ENCODE results near the gene SPECC1. TPM values are rescaled to one million over a fixed set of nuclear protein-coding genes. Genes with fewer than 3 reads are reported as not detected.

SPECC1 gene
- 47.3 and 64.3 TPM in 2 replicates for total RNA-seq

GRCh38 chr17:20009302-20010098, at the start of gene SPECC1:
TSS of gene SPECC1 (plus strand) at chr17:20009359. CDS start at chr17:20096652, 87,293 bp downstream.

GRCh38 chr17:19977293-19978208, 31.6 kb upstream of the SPECC1 start, which contains the start of gene AKAP10:
TSS of gene AKAP10 (minus strand) at chr17:19977828. CDS start at chr17:19977679, 149 bp downstream.

Other genes starting within 250 kb of the SPECC1 start
- 9.3 and 16.6 TPM in 2 replicates for gene ULK2, start 141.4 kb upstream of the SPECC1 start, total RNA-seq
- gene AKAP10, start 31.5 kb upstream of the SPECC1 start, total RNA-seq = 10.9 and 14.4 TPM in 2 replicates

Measured in hair follicular keratinocyte (primary cell).